Measurements from ENCODE around the gene TAC4. TPM values are rescaled to one million over a fixed set of nuclear protein-coding genes. Genes with fewer than 3 reads are reported as not detected.
"Not testable (repeated sequence)": the region's sequence is repeated elsewhere in the genome, so short reads cannot be mapped to it uniquely, and the experiment has no call there.

Gene TAC4
- total RNA-seq, 1 experiment from 2014 or later = not detected

DNA sequence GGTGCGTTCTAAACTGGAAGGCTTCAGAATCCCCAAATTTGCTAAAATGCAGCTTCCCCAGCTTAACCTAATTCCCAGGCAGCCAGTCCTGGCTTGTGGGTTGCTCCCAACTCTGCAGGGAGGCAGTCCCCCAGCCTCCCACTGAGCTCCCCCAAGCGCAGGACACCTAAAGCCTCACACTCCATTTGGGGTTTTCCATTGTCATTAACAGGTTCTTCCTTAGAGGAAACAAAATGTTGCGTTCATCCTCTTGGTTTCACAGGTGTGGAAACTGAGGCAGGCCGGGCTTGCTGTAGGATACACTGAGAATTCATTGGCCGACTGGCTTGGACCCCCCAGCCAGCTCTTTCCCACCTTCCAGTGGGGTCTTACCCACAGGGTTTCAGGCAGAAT, 2.3 kb upstream of the TAC4 start:
- in situ Hi-C loops (cut with HindIII; ENCODE audit: low sequenced_read_pairs) = no loop called here
- DNase-seq (ENCODE audit: low spot score) = no peak

DNA sequence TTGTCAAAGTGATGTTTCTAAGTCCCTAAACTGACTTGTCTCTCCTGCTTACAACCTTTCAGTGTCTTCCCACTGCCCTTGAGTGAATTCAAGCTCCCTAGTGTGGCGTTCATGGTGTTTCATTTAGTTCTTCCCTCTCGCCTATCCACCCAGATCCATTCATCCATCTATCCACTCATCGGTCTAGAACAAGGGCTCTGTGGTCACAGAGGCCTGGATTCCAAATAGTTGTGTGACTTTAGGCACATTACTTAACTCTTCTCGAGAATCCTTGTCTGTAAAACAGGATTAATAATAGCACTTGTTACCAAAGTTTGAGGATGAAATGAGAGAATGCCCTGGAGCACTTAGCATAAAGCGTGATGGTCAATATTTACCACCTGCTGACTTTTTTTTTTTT, 870 bp upstream of the TAC4 start:
- in situ Hi-C loops (cut with HindIII; ENCODE audit: low sequenced_read_pairs) = no loop called here
- DNase-seq (ENCODE audit: low spot score) = no peak

DNA sequence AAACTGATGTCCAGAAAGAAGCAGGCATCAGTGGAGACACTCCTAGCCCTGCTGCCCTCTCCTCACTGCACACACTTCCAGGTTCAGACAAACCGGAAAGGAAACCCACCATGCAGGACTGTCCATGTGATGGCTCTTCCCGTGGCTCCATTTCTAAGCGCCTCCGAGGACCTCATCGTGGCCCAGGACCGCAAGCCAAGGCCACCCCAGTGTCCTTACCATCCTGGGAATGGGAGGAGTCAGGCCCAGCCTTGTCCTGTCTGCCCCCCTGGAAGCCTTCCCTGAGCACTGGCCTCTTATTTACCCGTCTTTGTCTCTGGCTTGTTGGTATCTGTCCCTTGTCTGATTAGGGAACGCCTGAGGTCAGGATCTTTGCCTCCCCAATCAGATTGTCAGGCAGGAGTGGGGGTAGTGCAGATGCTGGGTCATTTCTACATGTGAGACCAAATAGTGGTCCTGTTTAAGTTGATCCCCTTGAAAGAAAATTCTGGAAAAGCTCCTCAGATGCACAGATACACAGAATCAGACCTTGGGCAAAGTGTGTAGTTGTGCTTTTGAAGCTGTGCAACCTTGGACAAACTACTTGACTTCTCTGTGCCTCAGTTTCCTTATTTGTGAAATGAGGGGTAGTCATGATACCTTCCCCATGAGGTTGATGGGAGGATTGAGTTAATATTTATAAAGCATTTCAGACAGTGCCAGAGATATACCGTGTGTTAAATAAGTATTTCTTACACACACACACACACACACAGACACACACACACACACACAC, 744 bp downstream of the TAC4 start:
- in situ Hi-C loops (cut with HindIII; ENCODE audit: low sequenced_read_pairs) = no loop called here
- DNase-seq (ENCODE audit: low spot score) = no peak

DNA sequence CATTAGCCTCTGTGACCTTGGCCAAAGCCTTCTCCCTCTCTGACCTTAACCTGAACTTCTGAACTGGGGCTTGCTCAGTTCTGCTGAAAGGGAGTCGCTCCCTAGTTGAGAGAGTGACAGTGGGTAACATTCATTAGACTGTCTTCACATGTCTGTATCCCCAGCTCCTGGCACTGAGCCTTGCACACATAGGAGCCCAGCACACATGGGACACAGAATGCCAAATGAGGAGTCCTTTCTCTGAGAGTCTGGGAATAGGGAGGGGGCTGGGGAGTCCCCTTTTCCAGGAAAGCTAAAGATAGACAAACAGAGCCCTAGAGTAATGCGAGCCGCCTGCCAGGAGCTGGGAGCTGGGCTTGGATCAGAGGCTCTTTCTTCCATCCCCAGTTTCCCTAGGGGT, 2.5 kb downstream of the TAC4 start:
- in situ Hi-C loops (cut with HindIII; ENCODE audit: low sequenced_read_pairs) = no loop called here
- no peak for DNase-seq (ENCODE audit: low spot score)

DNA sequence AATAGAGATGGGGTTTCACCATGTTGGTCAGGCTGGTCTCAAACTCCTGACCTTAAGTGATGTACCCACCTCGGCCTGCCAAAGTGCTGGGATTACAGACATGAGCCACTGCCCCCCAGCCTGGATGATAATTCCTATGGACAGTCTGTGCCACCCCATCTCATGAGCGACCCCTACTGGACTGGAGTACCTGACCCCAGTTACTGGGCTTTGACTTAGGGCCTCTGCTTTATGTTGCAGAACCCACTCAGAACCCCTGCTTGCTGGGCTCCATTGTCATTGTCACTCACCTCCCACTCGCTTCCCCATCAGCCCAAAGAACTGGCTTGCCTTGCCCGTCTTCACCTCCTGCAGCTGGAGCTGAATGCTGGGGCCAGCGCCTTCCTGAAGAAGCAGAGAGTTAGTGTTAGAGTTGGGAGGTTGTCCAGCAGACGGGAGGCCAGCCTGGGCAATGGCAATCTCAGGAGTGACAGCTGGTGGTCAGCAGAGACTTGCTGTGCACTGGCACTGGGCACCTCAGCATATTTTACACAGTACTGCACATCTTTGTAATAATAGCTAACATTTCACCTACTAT, 4.0 kb downstream of the TAC4 start:
- DNase-seq (ENCODE audit: low spot score) = no peak
- in situ Hi-C loops (cut with HindIII; ENCODE audit: low sequenced_read_pairs) = no loop called here

DNA sequence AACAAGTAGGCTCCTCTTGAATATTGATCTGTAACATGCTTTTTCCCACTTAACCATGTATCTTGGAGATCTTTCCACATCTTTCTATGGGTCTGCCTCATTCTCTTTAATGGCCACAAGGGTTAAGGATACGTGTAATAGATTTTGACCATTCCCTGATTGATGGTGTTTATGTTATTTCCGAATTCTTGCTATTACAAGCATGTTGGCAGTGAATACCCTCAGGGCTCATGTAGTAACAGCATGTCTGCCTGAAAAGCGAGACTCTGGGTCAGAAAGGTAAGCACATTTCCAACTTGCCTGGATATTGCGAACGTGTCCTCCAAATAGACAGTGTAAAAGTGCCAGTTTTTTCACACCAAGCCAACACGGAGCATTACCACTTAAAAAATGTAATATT, 5.0 kb downstream of the TAC4 start:
- no peak for DNase-seq (ENCODE audit: low spot score)
- in situ Hi-C loops (cut with HindIII; ENCODE audit: low sequenced_read_pairs) = no loop called here

DNA sequence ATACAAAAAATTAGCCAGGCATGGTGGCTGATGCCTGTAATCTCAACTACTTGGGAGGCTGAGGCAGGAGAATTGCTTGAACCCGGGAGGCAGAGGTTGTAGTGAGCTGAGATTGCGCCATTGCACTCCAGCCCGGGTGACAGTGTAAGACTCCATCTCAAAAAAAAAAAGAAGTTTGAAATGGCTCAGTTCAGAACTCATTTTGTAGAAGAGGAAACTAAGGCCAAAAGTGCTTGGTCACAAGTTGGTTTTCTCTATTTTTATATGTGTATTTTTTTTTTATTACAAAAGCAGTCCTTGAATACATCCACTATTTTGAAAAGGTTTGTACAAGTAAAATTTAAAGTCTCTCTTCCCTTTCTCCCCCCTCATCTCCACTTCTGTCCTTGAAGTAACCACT, 5.5 kb downstream of the TAC4 start:
- DNase-seq (ENCODE audit: low spot score) = no peak
- in situ Hi-C loops (cut with HindIII; ENCODE audit: low sequenced_read_pairs) = no loop called here

DNA sequence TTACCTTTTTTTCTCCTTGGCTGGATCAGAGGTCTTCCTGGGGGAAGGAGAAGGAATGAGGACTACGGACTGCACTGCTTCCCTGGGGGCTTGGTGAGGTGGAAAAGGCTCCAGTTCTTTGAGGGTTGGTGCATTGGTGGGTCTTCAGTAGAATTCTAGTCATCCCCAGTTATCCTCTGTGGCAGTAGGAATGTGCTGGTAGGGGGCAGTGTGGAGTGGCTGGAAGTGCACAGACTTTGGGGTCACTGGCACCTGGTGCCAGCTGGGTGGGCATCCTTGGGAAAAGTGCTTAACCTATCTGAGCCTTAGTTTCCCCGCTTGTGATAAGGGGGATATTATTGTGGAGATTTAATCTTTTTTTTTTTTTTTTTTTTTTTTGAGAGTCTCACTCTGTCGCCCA, 6.3 kb downstream of the TAC4 start:
- in situ Hi-C loops (cut with HindIII; ENCODE audit: low sequenced_read_pairs) = no loop called here
- no peak for DNase-seq (ENCODE audit: low spot score)

DNA sequence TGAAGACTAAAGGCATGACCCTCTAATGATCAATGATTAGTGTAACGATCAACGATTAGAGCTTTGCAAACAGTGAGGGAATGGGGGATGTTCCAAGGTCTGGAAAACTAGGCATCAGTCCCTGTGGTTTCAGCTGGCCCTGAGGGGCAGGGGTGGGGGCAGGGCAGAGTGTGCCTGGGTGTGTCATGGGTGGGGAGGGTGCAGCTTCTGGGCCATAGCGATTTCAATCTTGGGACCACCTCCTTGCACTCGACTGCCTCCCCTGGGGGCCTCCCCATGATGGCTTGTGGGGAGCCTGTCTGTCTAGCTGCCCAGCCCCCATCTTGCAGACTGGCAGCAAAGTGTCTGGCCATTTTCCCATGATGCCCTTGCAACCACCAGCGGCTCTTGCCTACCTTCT, 8.4 kb downstream of the TAC4 start:
- no peak for DNase-seq (ENCODE audit: low spot score)
- in situ Hi-C loops (cut with HindIII; ENCODE audit: low sequenced_read_pairs) = no loop called here

DNA sequence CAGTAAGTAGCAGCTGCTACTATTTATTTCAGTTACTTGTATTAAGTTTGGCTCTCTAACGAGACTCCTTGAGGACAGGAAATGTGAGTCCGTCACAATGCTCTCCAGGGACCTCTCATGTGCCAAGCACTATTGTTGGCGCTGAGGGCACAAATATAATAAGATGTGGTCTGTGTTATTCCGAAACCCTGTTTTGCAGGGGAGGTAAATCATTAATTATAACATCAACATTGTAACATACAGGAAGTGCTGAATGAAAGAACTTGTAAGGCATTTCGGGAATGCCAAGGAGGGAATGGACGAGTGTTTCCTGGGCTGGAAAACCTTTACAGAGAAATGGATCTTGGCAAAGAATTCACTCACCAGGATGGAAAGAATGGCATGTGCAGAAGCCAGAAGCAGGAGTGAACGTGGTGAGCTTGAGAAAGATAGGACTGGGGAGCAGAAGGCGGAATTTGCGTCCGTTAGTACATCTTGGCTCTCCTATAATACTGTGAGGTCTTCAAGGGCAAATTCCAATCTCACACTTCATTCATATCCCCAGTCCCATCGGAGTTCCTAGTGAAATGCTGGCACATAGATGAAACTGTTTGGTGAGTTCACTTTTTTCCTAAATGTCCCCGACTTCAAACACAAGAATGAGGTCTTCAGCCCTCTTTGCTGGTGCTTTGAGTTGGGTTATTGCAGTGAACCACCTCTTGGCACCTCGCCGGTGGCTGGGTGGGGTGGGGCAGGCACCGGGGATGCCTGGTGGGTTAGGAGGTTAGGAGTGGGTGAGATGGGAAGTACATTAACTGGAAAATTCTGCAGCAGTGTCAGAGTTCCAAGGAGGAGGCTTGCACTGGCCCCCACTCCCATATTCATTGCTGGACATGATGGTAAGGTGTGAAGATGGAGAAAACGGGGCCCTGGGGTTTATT, 11.5 kb downstream of the TAC4 start:
- in situ Hi-C loops (cut with HindIII; ENCODE audit: low sequenced_read_pairs) = no loop called here
- peak; percentile 33 for DNase-seq (ENCODE audit: low spot score)

DNA sequence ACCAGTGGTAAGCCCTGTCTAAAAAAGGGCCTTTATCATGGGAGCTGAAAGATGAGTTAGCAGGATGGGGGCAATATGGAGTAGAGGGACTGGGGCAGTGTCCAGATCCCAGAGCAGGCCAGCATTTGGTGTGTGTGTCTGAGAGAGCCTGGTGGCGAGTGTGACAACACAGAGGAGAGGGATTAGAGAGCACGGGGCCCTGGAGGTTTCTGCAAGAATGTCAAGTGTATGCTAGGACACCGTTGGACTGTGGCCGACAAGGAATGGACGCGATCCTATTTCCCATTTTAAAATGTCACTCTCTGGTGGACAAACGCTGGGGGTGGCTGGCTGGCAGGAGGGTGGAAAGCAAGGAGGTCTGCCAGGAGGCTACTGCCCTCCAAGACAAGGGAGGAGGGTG, 12.4 kb downstream of the TAC4 start:
- in situ Hi-C loops (cut with HindIII; ENCODE audit: low sequenced_read_pairs) = no loop called here
- no peak for DNase-seq (ENCODE audit: low spot score)

DNA sequence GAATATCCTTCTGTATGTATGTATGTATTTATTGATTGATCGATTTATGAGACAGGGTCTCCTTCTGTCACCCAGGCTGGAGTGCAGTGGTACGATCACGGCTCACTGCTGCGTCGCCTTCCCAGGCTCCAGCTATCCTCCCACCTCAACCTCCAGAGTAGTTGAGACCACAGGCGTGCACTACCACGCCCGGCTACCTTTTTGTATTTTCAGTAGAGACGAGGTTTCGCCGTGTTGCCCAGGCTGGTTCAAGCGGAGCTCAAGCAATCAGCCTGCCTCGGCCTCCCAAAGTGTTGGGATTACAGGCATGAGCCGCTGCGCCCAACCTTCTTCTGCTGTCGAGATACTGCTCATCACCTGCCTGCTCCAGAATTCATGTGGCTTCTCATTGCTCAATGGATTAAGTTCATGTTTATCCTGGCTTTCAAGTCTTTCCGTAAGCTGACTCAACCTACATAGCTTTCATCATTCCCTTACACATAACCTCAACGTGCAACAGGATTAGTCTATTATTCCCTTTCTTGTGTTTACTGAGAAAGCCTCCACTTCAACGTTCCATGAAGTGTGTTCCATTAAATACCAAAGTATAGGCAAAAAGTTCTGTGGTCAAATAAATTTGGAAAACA, 13.6 kb downstream of the TAC4 start:
- in situ Hi-C loops (cut with HindIII; ENCODE audit: low sequenced_read_pairs) = no loop called here
- no peak for DNase-seq (ENCODE audit: low spot score)

DNA sequence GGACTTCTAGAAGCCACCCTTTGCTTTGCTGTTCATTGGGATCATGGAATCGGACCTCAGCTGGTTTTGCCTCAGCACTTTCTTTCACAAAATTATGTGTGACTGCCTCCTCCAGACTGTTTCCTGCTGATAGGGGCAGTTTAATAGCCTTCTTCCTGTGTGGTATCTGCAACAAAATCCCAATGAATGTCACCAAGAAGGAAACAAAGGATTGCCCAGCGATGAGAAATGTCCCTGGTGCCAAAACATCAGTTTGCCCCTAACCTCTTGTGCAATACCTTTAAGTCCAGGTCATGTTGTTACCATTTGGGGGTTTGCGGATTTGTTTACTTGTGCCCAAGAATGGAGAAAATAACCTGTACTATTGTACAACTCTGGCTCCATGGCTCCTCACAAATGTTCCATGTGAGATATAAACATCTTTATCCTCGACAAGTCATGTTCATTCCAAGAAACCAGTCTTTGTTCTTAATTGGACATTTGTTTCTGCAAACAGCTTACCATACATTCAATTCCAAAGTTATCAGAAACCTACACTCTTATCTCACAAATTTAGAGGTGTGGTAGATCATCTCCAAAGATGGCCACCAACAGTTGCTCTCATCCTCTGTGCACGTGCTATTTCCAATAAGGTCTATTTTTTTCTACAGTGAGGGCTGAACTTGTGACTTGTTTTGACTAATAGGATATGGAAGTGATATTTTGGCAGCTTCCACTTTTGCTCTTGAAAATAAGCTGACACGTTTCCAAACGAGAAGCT, 14.8 kb downstream of the TAC4 start:
- in situ Hi-C loops (cut with HindIII; ENCODE audit: low sequenced_read_pairs) = no loop called here
- DNase-seq (ENCODE audit: low spot score) = no peak

DNA sequence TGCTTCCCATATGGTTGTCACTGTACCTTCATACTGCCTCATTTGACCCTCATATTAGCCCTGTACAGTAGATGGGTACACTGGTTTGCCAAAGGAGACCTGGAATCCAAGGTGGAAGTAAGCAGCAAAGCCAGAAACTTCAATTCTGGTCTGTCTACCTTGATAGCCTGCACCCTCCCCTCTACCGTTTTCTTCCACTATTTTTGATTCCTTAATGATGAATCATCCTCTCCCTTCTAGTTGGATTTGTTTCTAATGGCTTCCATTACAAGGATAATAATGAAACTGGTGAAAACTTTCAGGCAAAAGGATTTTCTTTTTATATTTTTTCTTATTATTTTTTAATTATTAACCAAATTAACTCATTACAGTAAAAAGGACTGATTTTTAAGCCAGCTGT, 17.3 kb downstream of the TAC4 start:
- DNase-seq (ENCODE audit: low spot score) = no peak
- in situ Hi-C loops (cut with HindIII; ENCODE audit: low sequenced_read_pairs) = no loop called here

DNA sequence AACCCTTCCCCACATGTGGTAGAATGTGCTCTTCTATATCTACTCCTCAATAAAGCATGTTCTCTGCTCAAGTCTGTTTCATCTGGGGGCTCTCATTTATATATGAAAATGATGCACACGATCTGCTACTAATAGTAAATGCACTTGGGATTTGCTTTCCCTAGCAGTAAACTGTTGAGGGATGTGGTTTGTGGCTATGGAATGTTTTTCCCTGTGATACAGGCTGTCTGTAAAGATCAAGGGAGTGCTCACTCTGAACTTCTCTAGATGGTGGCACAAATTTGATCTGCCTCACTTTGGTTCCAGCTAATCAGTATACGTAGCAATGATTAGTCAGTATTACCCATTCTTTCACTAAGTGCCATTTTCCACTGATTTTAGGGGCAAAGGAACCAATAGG, 18.8 kb downstream of the TAC4 start:
- DNase-seq (ENCODE audit: low spot score) = no peak
- in situ Hi-C loops (cut with HindIII; ENCODE audit: low sequenced_read_pairs) = no loop called here

DNA sequence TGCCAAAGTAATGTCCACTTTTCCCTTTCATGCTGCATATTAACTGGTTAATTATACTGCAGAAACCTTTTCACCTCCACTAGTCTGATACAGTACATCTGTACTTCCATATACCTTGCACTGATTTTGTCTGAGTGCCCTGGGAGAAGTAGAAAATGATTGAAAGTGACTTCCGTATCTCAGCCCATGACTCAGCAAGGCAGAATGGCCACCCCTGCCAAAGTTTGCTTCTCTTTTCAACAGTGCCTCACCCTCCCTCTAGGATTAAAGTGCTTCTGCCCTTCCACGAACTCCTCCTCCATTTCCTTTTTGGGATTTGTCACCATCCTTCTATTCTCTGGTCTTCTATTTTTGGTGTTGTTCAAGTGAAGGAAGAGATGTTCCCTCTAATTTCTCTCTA, 19.5 kb downstream of the TAC4 start:
- in situ Hi-C loops (cut with HindIII; ENCODE audit: low sequenced_read_pairs); DNase-seq (ENCODE audit: low spot score): not testable (repeated sequence)

DNA sequence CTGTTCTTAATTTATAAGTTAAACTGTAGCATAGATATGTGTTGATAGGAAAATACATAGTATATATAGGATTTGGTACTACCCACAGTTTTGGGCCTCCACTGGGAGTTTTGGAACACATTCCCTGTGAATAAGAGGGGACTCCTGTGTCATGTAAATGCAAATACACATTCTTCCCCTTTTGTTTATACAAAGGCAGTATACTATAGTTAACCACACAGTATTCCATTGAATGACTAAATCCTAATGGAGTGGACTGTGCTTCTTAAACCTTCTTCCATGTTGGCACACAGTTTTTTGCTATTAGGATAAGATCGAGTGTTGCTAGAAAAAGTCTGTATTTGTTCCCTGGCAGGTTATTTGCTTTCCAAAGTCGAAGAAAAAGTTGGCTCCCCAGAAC, 22.2 kb downstream of the TAC4 start:
- in situ Hi-C loops (cut with HindIII; ENCODE audit: low sequenced_read_pairs) = no loop called here
- no peak for DNase-seq (ENCODE audit: low spot score)

DNA sequence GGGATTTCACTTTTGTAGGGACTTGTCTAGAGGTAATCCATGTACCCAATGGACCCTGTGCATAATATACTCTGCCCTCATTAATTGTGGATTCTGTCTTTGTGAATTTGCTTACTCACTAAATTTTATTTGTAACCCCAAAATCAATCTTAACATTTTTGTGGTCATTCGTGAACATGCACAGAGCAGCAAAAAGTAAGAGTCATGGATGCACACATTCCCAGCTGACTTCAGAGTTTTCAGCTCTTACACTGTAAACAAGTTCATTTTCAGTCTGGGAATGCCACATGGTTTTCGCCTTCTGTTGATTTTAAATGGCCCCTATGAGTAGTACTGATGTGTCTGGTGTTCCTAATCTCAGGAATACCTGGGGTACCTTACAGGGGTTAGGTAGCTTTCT, 24.3 kb downstream of the TAC4 start:
- DNase-seq (ENCODE audit: low spot score) = no peak
- in situ Hi-C loops (cut with HindIII; ENCODE audit: low sequenced_read_pairs) = no loop called here

DNA sequence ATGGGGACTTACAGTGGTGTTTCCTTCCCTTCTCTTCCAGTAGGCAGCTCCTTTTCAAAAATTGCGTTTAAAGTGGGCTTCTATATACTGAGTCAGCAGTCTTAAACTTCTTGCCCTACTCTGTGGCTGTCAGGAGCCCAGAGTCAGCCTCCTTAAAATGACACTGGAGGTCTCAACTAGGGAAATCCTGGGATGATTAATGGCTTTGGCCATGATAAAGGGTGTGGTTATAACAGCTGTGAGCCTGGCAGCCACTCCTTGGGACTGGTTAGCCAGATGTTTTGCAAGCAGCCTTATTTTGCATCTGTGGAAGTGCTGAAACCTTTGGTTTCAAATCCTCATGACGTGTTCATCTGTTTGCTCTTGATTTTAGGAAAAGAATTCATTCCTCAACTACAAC, 25.0 kb downstream of the TAC4 start:
- in situ Hi-C loops (cut with HindIII; ENCODE audit: low sequenced_read_pairs) = no loop called here
- no peak for DNase-seq (ENCODE audit: low spot score)

Measured in G401 (cell line).